ENCODE results near the gene EIF2S2. TPM values are rescaled to one million over a fixed set of nuclear protein-coding genes. Genes with fewer than 3 reads are reported as not detected.

The EIF2S2 gene
- polyA plus RNA-seq, 6 donors from 2014 or later: 17.5 to 24.6 (median 18.4) TPM

DNA sequence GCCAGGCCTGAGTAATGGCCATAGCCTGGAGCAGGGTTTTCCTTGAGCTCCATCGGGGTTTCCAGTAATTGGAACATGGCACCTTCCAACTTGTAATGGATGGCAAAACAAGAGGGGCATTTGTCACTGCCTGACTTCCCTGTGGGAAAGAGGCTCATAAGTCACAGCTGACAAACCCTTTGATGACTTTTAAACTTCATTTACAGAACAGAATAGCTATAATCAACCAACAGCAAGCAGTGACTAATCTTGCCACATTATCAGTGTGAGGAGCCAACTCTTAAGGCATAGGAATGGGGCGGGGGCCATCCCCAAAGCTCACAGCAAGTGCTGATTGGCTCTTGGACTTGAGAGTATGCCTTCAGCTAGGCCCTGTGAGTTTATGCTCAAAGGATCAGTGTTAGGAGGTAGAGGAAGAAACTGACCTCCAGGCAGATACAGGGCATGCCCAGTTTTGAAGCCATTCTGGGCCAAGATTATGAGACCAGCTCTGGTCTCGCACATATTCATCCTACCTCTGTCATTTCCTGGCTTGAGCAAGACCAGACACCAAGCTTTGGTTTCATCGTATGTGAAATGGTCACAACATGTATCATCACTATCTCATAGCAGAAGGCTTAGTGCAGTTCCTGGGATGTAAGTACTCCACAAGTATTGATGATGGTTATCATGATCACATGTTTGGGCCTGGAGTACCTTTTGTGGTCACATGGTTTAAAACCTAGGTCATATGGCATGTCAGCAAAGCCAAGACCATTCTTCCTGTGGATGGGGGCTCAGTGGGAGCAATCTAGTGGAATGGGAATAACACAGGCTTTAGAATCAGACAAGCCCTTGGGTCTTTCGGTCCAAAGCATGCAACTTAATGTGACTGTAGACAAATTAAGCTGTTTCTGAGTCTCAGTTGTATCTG is 49.2 kb downstream of the EIF2S2 start:
- Mint-ChIP-seq H3K9me3 (no peaks in the 10 kb centered on the region), H3K4me3 (no peak overlapping the region), H3K27ac (peak overlapping the region in 3 of 6 donors; percentile 1 to 44 (median 40)), H3K27me3 (no peaks in the 10 kb centered on the region), H3K36me3 (no peaks in the 10 kb centered on the region), H3K4me1 (peaks cover 30 to 42% (median 39%) of the 10 kb centered on the region in 3 donors)
- DNase-seq (no peak), ATAC-seq (ENCODE audit: low read depth in 2 of 2) (no peak)

DNA sequence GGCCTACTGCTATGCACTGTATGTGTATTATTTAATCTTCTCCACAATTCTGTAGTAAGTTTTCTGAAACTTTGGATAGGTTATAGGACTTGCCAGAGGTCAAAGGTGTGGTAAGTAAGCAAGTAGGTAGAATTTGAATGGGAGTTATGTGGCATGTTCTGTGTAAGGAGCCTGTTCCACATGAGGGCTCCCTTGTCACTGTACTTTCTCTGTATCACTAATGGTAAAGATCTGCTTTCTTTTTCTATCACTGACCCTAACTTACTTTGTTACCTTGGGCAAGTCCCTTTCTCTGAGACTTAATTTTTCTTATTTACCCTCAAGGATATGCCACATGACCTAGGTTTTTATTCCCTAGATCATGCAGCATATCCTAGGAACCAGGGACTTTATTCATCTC is 50.3 kb downstream of the EIF2S2 start:
- Mint-ChIP-seq H3K27me3 (no peaks in the 10 kb centered on the region), H3K4me3 (no peak overlapping the region), H3K4me1 (peaks cover 37 to 45% (median 43%) of the 10 kb centered on the region in 3 donors), H3K27ac (peak overlapping the region in 4 of 6 donors; percentile 17 to 44 (median 28)), H3K36me3 (no peaks in the 10 kb centered on the region), H3K9me3 (no peaks in the 10 kb centered on the region)
- DNase-seq: no peak
- ATAC-seq (ENCODE audit: low read depth in 2 of 2): no peak

DNA sequence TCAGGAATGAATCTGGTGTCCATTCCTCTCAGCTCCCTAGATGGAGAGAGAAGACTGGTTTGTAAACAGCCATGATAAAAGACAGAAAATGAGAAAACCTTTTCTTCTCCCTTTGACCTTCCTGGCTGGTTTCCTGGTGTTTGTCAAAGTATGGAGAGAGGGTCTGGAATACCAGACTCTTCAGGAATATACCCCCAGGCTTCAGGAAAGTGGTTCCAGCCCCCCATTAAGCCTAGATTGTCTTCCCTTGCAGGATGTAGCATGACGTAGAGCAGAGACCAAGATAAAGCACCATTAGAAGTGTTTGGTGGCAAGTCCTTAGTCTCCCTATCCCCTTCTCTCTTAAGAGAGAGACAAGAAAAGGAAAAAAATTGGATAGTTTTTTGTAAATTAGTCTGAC is 51.1 kb downstream of the EIF2S2 start:
- ATAC-seq (ENCODE audit: low read depth in 2 of 2): no peak
- no peaks in the 10 kb centered on the region for H3K27me3 Mint-ChIP-seq
- no peaks in the 10 kb centered on the region for H3K9me3 Mint-ChIP-seq
- no peak for DNase-seq
- H3K4me1 Mint-ChIP-seq: peaks cover 45 to 50% (median 48%) of the 10 kb centered on the region in 3 donors
- no peaks in the 10 kb centered on the region for H3K36me3 Mint-ChIP-seq
- H3K4me3 Mint-ChIP-seq: no peak overlapping the region
- peak overlapping the region in 4 of 6 donors; percentile 15 to 87 (median 50) for H3K27ac Mint-ChIP-seq

DNA sequence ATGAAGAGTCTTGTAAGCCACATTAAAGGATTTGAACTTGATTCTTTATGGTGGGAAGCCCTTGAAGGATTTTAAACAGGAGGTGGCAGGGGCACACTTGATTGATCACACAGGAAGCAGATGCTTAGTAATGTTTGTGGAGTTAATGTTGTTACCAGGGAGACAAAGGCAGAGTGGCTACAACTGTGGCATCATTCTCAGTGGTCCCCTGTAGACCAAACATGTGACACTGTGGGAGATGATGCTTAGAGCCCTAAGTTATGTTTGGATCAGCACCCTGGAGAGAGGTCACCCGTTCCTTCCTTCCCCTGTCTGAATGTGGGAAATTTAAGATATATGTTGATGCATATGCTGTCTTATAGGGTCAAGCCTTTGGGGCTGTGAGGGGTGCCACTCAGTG is 53.2 kb downstream of the EIF2S2 start:
- Mint-ChIP-seq H3K27me3 (no peaks in the 10 kb centered on the region), H3K4me1 (peaks cover 52 to 71% (median 61%) of the 10 kb centered on the region in 3 donors), H3K27ac (peak overlapping the region; percentile 32 to 89 (median 80)), H3K36me3 (no peaks in the 10 kb centered on the region), H3K9me3 (no peaks in the 10 kb centered on the region), H3K4me3 (peak overlapping the region in 1 of 8 donors; percentile 2)
- ATAC-seq (ENCODE audit: low read depth in 2 of 2) (peak; percentile 95 to 96), DNase-seq (peak; percentile 48)

DNA sequence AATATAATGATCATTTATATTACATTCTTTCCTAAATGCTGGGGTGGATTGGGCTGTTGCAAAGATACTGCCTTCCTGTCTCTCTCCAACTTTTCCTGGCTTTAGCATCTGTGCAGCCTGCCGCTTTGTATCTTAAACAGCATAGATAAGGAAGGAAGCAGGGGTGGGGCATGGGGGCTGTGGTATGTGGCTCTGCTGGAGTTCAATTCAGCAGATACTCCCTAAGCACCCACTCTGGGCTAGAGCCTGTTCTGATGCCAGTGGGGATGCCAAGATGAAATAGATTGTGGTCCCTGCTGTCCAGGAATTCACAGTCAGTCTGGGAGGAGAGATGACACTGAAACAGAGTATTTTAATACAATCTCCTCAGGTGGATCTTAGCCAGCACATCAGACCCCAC is 56.8 kb downstream of the EIF2S2 start:
- Mint-ChIP-seq H3K4me3 (no peak overlapping the region), H3K27ac (peak overlapping the region in 2 of 6 donors; percentile 2 to 87), H3K9me3 (no peaks in the 10 kb centered on the region), H3K4me1 (peaks cover 50 to 78% (median 76%) of the 10 kb centered on the region in 3 donors), H3K27me3 (no peaks in the 10 kb centered on the region), H3K36me3 (no peaks in the 10 kb centered on the region)
- ATAC-seq (ENCODE audit: low read depth in 2 of 2) (no peak), DNase-seq (no peak)

DNA sequence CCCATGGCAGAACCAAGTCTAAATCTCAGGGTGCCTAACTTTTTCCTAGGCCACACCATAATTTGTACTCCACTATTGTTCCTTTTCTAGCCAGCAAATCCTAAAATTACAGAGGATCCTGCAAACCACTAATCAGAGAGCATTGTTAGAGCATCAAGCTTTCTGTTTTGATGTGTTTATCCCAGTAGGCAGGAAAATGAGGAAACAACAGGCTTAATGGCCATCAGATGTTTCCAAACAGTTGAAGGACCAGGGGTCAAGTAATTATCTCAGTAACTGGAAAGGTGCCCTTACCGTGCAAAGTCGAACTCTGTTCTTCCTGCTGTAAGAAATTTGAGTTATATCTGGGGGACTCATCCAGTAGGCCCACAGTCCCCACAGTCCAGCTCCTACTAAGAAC is 59.6 kb downstream of the EIF2S2 start:
- no peak for ATAC-seq (ENCODE audit: low read depth in 2 of 2)

DNA sequence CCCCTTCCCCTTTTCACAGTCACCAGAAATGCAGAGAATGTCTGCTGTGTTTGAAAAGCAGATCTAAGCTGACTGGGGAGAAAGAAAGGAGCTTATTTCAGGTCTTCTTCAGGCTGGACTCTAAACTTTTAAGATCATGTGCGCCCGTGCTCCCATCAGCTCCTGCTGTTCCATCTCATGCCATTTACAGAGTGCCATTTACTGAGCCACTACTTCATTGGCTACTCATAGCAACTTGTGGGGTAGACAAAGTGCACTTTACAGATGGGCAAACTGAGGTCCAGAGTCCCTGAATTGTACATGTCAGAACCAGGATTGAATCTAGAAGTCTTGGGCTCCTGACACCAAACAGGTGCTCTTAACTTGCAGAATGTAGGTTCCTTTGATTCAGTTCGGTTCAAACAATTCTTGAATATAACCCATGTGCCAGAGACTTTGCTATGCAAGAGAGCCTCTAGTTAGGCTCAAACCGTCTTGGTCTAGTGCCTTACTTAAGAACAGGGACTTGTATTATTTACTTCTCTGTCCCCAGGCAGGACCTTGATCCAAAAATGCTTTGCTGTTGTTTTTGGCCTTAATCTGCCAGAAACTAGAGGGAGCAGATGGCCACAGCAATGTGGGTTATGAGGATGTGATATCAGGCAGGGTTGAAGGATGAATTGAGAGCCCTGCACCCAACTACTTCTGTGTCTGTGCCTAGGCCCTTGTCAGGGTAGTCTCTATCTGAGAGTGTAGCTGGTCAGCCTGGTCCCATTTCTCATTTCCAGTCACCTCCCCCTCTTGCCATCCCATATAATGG is 61.9 kb downstream of the EIF2S2 start:
- no peaks in the 10 kb centered on the region for H3K27me3 Mint-ChIP-seq
- no peak for ATAC-seq (ENCODE audit: low read depth in 2 of 2)
- peak overlapping the region in 3 of 6 donors; percentile 18 to 84 (median 56) for H3K27ac Mint-ChIP-seq
- no peak overlapping the region for H3K4me3 Mint-ChIP-seq
- H3K36me3 Mint-ChIP-seq: no peaks in the 10 kb centered on the region
- H3K4me1 Mint-ChIP-seq: peaks cover 51 to 74% (median 70%) of the 10 kb centered on the region in 3 donors
- no peaks in the 10 kb centered on the region for H3K9me3 Mint-ChIP-seq
- DNase-seq: no peak

More for the DNA sequence above, 59.6 kb downstream of the EIF2S2 start:
- no peak overlapping the region for H3K4me3 Mint-ChIP-seq
- no peaks in the 10 kb centered on the region for H3K9me3 Mint-ChIP-seq
- DNase-seq: no peak
- H3K27me3 Mint-ChIP-seq: no peaks in the 10 kb centered on the region
- H3K27ac Mint-ChIP-seq: peak overlapping the region in 2 of 6 donors; percentile 46 to 86
- H3K4me1 Mint-ChIP-seq: peaks cover 46 to 79% (median 76%) of the 10 kb centered on the region in 3 donors
- no peaks in the 10 kb centered on the region for H3K36me3 Mint-ChIP-seq

DNA sequence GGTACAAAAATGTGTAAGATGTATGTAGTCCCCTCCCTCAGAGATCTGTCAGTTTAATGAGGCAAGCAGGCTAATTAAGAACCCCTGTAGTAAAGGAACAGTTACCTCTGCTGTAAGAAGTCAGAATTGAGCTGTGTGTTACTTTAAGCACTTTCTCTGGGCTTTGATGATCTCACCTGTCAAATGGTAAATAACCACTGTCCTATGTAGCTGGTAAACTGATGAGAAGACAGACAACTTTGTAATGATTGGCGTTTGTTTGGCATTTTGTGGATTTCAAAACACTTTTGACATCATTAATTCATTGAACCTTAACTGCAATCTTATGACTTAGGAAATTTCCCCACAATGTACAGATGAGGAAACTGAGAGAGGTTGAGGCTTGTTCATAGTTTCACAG is 62.7 kb downstream of the EIF2S2 start:
- Mint-ChIP-seq H3K4me3 (no peak overlapping the region), H3K36me3 (no peaks in the 10 kb centered on the region), H3K27me3 (no peaks in the 10 kb centered on the region), H3K9me3 (no peaks in the 10 kb centered on the region), H3K27ac (peak overlapping the region in 2 of 6 donors; percentile 56 to 91), H3K4me1 (peaks cover 51 to 74% (median 65%) of the 10 kb centered on the region in 3 donors)
- DNase-seq (no peak), ATAC-seq (ENCODE audit: low read depth in 2 of 2) (no peak)

DNA sequence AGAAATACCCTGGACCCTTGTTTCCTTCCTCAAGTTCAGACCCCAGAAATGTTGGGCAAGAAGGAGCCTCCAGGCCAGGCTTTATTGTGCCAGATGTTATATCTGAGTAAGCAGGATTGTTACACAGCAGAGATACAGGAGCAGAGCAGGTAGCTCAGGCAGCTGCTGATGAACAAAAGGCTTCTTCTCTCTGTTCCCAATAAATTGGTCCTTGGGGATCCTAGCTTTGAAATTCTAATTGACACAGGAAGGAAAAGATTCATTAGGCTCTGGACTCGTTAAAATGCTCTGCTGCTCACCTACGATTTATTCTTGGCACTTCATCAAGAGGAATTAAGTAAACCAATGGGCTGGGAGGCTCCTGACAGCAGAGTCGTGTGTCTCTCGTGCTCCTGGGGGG is 64.1 kb downstream of the EIF2S2 start:
- Mint-ChIP-seq H3K9me3 (no peaks in the 10 kb centered on the region), H3K27ac (peak overlapping the region in 1 of 6 donors; percentile 57), H3K4me1 (peaks cover 57 to 73% (median 67%) of the 10 kb centered on the region in 3 donors), H3K27me3 (no peaks in the 10 kb centered on the region), H3K36me3 (no peaks in the 10 kb centered on the region), H3K4me3 (peak overlapping the region in 1 of 8 donors; percentile 41)
- no peak for ATAC-seq (ENCODE audit: low read depth in 2 of 2)
- DNase-seq: no peak

DNA sequence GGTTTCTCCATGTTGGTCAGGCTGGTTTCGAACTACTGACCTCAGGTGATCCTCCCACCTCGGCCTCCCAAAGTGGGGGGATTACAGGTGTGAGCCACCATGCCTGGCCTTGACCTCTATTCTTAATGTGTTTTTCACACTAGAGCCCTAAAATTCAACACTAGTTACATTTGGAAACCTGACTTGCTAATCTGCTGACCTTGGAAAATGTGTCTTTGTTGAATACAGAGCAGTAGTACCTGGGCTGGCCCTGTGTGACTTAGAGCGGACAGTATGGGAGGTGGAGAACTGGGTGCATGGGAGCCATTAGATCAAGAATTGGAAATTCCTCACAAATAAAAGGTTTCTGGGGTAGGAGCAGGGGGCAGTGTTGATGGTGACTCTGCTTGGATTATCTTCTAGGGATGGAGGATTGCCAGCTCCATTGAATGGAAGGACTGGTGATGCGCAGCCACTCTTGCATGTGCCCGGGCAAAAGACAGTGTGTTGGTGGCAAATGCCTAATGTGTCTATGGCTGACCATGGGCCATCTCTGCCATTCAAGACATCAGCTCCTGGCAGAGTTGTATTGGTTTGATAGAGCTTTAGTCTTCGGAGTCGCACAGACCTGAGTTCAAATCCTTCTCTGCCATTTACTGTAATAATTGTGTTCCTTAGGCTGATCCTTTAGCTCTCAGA is 64.9 kb downstream of the EIF2S2 start:
- H3K27me3 Mint-ChIP-seq: no peaks in the 10 kb centered on the region
- DNase-seq: no peak
- H3K9me3 Mint-ChIP-seq: no peaks in the 10 kb centered on the region
- H3K4me1 Mint-ChIP-seq: peaks cover 58 to 75% (median 69%) of the 10 kb centered on the region in 3 donors
- H3K36me3 Mint-ChIP-seq: no peaks in the 10 kb centered on the region
- H3K4me3 Mint-ChIP-seq: no peak overlapping the region
- ATAC-seq (ENCODE audit: low read depth in 2 of 2): no peak
- peak overlapping the region in 5 of 6 donors; percentile 5 to 89 (median 48) for H3K27ac Mint-ChIP-seq

DNA sequence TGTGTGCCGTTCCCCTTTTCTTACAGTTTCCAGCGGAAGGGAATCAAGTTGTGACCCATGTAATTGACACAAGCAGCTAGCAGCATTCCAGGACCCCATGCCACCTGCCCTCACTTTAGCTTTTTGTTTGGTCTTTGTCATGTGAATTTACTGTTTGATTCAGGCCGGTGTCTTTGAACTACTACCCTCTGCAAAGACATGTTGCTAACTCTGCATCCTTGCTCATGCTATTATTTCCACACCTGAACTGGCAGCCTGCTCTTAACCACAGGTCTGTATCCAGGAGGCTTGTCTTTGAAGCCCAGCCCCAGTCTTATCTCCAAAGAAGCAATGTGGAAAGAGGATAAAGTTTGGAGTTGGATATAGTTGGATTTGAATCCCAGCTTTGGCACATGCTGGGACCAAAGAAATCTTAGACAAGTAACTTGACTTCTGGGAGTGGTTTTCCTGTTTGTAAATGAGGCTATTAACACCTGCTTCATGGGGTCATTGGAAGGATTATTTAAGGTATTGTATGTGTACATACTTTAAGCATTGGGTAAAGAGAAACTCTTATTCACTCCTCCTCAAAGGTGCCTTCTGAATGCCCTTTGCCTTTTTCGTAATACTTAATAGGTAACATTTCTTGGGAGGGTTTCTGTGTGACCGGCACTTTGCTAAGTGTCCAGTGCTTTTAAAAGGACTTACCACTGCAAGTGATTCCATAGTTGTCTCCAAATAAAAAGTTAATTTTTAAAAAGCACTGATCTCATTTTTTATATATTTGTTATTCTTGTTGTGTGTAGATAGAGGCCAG is 65.9 kb downstream of the EIF2S2 start:
- Mint-ChIP-seq H3K4me1 (peaks cover 64 to 78% (median 77%) of the 10 kb centered on the region in 3 donors), H3K36me3 (no peaks in the 10 kb centered on the region), H3K27me3 (no peaks in the 10 kb centered on the region), H3K4me3 (no peak overlapping the region), H3K27ac (peak overlapping the region in 2 of 6 donors; percentile 4 to 17), H3K9me3 (no peaks in the 10 kb centered on the region)
- ATAC-seq (ENCODE audit: low read depth in 2 of 2): no peak
- DNase-seq: no peak

DNA sequence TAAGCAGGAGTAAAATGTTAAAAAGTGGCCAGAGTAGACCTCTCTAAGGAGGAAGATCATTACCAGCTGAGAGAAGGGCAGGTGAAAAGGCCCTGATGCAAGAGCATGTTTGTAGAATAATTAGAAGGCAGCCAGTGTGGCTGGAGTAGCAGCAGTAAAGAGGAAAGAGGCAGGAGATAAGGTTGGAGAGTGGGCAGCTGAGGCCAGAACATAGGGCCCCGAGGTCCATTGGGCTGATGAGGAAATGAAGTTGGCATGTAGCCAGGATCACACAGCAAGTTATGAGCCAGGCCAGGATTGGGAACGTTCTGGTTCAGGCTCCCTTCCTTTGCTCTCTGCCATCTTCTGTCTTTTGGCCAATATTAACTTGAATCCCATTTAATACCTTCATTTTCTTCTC is 66.7 kb downstream of the EIF2S2 start:
- peaks cover 63 to 80% (median 74%) of the 10 kb centered on the region in 3 donors for H3K4me1 Mint-ChIP-seq
- no peaks in the 10 kb centered on the region for H3K27me3 Mint-ChIP-seq
- H3K36me3 Mint-ChIP-seq: no peaks in the 10 kb centered on the region
- DNase-seq: no peak
- no peaks in the 10 kb centered on the region for H3K9me3 Mint-ChIP-seq
- H3K4me3 Mint-ChIP-seq: no peak overlapping the region
- H3K27ac Mint-ChIP-seq: peak overlapping the region in 3 of 6 donors; percentile 4 to 92 (median 56)
- no peak for ATAC-seq (ENCODE audit: low read depth in 2 of 2)
